AG09319 (cell line): ENCODE results near the gene CLEC4M.
"Not testable (repeated sequence)": the region's sequence is repeated elsewhere in the genome, so short reads cannot be mapped to it uniquely, and the experiment has no call there.

ENCODE experiments used
- DNase-seq: peaks from one replicate; pipeline ENCODE4 v3.0.0-alpha.2; 2010; ENCODE audit warnings: low read depth; ENCODE audit errors: extremely low read depth
- CTCF ChIP-seq: IDR thresholded peaks from 2 replicates; pipeline ENCODE4 v1.5.1; 2011; ENCODE audit warnings: low read depth, mild to moderate bottlenecking, inconsistent platforms, low read length, moderate library complexity

Gene CLEC4M

GRCh38 chr19:7787141-7787540 is 24.1 kb downstream of the CLEC4M start:
- TF ChIP-seq CTCF = no peak
- DNase-seq = no peak

- no peak for DNase-seq
- no peak for TF ChIP-seq CTCF
Measured at GRCh38 chr19:7787602-7788177, 24.6 kb downstream of the CLEC4M start.

GRCh38 chr19:7788178-7788932 is 25.3 kb downstream of the CLEC4M start:
- DNase-seq = no peak

GRCh38 chr19:7788933-7789323 is 25.9 kb downstream of the CLEC4M start:
- no peak for TF ChIP-seq CTCF
- DNase-seq = no peak

More at GRCh38 chr19:7788178-7788932, 25.3 kb downstream of the CLEC4M start:
- TF ChIP-seq CTCF = no peak

GRCh38 chr19:7789447-7789846 is 26.4 kb downstream of the CLEC4M start:
- DNase-seq = no peak

GRCh38 chr19:7790416-7790815 is 27.4 kb downstream of the CLEC4M start:
- TF ChIP-seq CTCF = no peak

More at GRCh38 chr19:7789447-7789846, 26.4 kb downstream of the CLEC4M start:
- no peak for TF ChIP-seq CTCF

GRCh38 chr19:7792281-7792680 is 29.2 kb downstream of the CLEC4M start:
- DNase-seq = no peak
- no peak for TF ChIP-seq CTCF

More at GRCh38 chr19:7790416-7790815, 27.4 kb downstream of the CLEC4M start:
- DNase-seq = no peak

GRCh38 chr19:7792701-7793100 is 29.7 kb downstream of the CLEC4M start:
- DNase-seq = not testable (repeated sequence)
